ENCODE results near the gene TCF3.
A peak's percentile ranks its signal among the peaks of the same experiment; 100 is the strongest.

Gene TCF3

DNA sequence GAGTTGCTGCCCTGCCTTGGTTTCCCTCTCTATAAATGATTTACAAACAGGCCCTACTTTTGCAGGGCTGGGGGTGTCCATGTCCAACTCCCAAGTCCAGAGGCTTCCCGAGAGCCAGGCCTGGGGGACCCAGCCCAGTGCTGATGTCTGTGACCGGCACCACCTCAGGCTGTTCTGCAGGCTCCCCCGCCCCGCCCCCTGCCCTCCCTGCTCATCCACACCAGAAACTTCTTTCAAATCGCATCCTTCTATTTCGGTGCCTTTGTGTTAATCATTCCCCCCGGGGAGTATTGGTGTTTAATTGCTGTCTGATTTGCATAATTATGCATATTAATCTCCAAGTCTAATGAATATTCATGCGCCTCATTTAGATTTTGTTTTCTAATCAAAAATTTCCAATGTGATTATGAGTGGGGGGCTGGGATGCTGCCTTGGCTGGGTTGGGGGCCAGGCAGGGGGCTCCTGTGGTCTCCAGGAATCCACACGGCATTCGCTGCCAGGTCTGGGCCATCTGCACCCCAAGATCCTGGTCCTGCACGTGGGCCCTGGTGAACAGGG is 19.1 kb downstream of the TCF3 start:
- DNase-seq (ENCODE audit: extremely low spot score, insufficient read length, low read depth) (no peak), FAIRE-seq (no peak)

DNA sequence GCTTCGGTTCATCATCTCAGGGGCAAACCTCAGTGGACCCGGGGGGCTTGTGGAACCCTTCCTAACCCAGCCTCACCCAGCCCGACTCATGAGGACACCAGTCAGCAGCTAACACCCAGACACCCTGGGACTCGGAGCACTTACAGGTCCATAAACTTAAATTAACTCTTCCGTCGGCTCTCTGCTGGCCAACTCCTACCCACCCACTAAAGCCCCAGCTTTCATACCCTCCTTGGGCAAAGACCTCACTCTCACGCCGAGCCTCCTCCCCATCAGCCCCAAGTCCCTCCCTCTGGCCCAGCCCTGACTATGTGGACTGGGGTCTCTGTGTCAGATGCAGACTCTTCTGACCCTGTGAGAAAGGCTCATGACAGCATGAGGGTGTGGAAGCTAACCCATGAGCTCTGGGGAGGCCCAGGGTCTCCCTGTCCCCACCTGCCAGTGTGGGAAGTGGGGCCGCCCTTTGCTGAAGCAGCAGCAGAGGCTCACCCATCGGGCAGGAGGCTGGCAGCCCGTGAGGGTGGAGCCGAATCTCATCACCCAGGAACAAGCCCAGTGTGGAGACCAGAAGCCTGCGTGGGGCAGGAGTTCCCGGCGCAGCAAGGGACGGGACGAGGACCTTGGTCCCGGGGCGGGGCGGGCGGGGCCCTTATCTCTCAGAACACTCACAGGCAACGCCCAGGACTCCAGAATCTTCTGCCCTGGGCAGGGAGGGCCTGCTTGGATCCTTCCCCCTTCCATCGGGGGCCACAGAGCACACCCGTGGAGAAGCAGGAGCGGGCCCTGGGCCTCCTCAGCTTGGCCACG is 19.8 kb downstream of the TCF3 start:
- DNase-seq (ENCODE audit: extremely low spot score, insufficient read length, low read depth) (no peak), FAIRE-seq (no peak)

GRCh38 chr19:1631557-1632100 is 20.8 kb downstream of the TCF3 start:
- no peak for FAIRE-seq
- DNase-seq (ENCODE audit: extremely low spot score, insufficient read length, low read depth) = no peak

DNA sequence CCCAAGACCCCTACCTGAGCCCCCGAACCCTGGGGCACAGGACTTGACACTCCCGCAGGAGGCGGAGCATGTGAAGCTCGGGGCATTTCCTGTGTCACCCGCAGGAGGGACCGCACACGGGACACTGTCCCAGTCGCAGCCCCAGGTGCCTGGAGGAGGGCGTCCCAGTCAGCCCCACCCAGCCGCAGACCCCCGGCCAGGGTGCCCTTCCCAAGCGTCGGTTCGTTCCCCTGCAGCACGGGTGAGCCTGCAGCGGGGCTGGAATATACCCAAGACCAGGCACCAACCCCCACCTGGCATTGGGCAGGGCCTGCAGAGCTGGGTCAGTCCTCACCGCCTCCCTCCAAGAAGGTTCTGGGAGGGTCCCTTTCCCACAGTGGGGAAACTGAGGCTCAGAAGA is 21.6 kb downstream of the TCF3 start:
- DNase-seq (ENCODE audit: extremely low spot score, insufficient read length, low read depth) = no peak

DNA sequence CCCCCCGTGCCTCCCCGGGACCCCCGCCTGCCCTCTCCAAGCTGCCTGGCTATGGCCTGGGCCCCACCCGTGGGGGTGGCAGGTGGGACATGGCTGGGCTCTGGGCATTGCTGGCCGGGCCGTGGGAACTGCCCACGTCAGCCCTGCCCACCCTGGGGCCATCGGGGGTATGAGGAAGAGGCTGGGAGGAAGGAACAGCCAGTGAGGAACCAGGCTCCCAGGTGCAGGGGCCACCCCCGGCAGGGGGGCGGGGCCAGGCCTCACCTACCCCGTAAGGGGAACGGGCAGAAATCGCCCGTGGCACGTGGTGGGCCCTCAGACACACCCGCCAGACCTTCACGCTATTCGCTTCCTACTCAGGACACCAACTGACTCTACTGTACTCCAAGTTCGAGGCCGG is 22.4 kb downstream of the TCF3 start:
- DNase-seq (ENCODE audit: extremely low spot score, insufficient read length, low read depth) (no peak), FAIRE-seq (no peak)

More for the DNA sequence above, 21.6 kb downstream of the TCF3 start:
- no peak for FAIRE-seq

DNA sequence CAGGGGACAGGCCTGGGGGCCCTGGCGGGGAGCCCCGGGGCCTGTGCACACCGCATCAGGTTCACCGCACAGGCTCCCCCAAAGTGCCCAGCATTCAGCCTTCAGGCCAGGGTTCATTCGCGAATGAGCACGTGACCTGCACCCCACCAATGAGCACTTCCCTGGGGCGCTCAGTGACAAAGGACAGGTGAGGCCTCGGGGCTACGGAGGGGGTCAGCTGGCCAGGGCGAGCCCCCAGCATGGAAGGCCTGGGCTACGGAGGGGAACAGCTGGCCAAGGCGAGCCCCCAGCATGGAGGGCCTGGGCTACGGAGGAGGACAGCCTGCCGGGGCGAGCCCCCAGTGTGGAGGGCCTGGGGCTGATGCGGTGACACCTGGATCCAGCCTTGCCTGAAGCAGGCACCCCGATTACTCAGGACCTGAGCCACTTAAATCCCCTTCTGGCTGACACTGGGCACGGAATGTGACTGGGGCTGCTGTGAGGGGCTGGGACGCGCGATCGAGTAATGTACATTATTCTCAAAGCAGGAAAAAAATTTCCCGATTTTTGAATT is 23.1 kb downstream of the TCF3 start:
- DNase-seq (ENCODE audit: extremely low spot score, insufficient read length, low read depth) (no peak), FAIRE-seq (no peak)

GRCh38 chr19:1627194-1627593 is 25.2 kb downstream of the TCF3 start:
- DNase-seq (ENCODE audit: extremely low spot score, insufficient read length, low read depth) (no peak), FAIRE-seq (no peak)

GRCh38 chr19:1626417-1627010 is 25.9 kb downstream of the TCF3 start:
- no peak for FAIRE-seq
- no peak for DNase-seq (ENCODE audit: extremely low spot score, insufficient read length, low read depth)

DNA sequence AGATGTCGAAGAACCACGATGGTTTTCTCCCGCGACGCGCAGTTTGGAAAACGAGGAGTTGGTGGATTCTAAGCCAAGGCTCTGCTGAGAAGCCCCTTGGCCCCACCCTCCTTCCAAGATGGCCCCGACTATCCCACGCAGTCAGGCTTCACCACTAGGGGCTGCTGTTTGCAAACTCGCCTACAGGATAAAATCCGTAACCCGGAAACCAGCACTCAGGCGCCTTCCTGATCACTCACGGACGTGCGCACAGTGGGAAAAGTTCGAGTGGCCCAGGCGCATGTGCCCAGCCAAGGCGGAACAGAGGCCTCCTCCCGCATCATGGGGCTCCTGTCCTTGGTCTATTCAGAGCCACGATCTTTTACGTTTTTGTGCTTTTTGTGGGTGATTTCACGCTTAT is 28.0 kb downstream of the TCF3 start:
- peak; percentile 58 for FAIRE-seq
- DNase-seq (ENCODE audit: extremely low spot score, insufficient read length, low read depth) = no peak

GRCh38 chr19:1622541-1622940 is 29.9 kb downstream of the TCF3 start:
- FAIRE-seq = no peak
- DNase-seq (ENCODE audit: extremely low spot score, insufficient read length, low read depth) = no peak

DNA sequence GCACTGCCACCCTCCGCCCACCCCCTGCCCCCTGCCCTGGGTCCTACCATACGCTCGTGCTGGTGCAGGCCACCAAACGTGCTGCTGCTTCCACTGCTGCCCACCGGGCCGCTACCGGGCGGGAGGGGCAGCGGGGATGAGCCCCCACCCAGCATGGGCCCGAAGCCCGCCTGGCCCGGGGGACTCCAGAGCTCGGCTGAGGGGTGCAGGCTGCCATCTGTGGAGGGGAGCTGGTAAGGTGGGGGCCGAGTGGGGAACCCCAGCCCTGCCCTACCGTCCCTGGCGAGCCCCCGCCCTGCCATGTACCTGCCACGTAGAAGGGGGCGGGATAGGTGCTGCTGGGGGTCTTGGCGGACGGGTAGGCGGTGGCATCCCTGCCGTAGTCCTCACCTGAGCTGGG is 30.4 kb downstream of the TCF3 start:
- no peak for FAIRE-seq
- no peak for DNase-seq (ENCODE audit: extremely low spot score, insufficient read length, low read depth)

DNA sequence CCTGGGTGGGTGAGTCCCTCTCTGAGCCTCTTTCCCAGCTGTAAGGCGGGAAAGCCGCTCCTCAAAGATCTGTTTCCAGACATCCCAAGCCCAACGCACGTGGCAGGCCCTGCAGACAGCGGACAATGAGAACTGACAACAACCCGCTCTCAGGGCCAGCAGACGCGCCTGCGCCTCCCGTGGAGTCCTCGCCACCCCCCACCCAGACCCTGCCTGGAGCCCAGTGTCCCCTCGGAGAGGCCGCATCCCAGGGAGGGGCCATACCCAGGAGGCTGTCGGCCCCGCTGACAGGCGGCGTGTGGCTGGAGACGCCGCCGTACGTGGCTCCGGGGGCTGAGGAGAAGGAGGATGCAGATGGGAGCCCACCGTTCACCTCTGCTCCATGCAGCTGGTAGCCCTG is 30.8 kb downstream of the TCF3 start:
- FAIRE-seq (no peak), DNase-seq (ENCODE audit: extremely low spot score, insufficient read length, low read depth) (no peak)

GRCh38 chr19:1621021-1621420 is 31.4 kb downstream of the TCF3 start:
- no peak for FAIRE-seq

DNA sequence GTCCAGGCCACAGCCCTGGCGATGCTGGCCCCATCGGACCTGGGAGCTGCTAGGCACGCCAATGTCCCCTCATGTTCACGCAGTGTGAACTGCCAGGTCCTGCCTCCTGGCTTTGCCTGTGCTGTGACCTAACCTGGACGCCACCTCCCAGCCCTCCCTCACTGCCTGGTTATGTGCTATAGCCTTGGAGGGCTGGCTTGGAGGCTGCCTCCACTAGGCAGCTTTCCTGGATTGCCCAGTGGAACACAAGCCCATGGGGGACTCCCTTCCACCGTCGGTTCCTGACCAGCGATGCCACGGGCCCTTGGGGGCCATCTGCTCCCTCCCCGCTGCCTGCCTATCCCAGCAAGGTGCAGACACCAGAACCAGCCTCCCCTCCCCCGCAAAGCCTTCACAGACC is 31.9 kb downstream of the TCF3 start:
- DNase-seq (ENCODE audit: extremely low spot score, insufficient read length, low read depth) = no peak
- FAIRE-seq = no peak

More at GRCh38 chr19:1621021-1621420, 31.4 kb downstream of the TCF3 start:
- no peak for DNase-seq (ENCODE audit: extremely low spot score, insufficient read length, low read depth)

DNA sequence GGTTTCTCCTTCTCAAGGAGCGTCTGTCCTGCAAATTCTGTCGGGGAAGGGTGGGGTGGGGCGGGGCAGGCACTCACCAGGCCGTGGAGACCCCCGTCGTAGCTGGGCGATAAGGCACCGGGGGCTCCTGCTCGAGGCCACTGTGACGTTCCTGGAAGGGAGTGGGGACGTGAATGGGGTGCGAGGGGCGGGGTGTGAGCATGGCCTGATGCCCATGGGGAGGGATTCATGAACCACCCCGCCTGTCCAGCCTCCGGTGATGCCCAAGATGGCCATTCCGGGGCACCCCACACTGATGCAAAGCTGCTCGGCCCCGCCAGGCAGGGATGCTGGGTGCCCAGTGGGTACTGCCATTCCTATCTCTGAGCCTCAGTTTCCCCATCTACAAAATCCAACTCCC is 32.7 kb downstream of the TCF3 start:
- FAIRE-seq = no peak
- DNase-seq (ENCODE audit: extremely low spot score, insufficient read length, low read depth) = no peak

- DNase-seq (ENCODE audit: extremely low spot score, insufficient read length, low read depth) = no peak
- no peak for FAIRE-seq
These were observed 33.3 kb downstream of the TCF3 start for GRCh38 chr19:1619094-1619439.

- FAIRE-seq (peak; percentile 77), DNase-seq (ENCODE audit: extremely low spot score, insufficient read length, low read depth) (peak; percentile 50)
These were observed 34.0 kb downstream of the TCF3 start for GRCh38 chr19:1618157-1619093.

- no peak for DNase-seq (ENCODE audit: extremely low spot score, insufficient read length, low read depth)
- FAIRE-seq = no peak
These were observed 35.5 kb downstream of the TCF3 start for GRCh38 chr19:1616875-1617274.

DNA sequence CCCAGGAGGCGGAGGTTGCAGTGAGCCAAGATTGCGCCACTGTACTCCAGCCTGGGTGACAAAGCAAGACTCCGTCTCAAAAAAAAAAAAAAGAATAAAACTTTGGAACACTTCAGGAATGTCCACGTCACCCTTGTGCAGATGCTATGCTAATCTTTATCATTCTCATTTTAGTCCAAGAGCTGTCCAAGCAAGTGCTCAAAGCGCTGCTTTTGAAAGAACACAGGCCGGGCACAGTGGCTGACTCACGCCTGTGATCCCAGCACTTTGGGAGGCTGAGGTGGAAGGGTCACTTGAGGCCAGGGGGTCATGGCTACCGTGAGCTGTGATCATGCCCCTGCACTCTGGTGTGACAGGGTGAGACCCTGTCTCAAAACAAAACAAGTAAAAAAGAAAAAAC is 36.0 kb downstream of the TCF3 start:
- no peak for DNase-seq (ENCODE audit: extremely low spot score, insufficient read length, low read depth)

DNA sequence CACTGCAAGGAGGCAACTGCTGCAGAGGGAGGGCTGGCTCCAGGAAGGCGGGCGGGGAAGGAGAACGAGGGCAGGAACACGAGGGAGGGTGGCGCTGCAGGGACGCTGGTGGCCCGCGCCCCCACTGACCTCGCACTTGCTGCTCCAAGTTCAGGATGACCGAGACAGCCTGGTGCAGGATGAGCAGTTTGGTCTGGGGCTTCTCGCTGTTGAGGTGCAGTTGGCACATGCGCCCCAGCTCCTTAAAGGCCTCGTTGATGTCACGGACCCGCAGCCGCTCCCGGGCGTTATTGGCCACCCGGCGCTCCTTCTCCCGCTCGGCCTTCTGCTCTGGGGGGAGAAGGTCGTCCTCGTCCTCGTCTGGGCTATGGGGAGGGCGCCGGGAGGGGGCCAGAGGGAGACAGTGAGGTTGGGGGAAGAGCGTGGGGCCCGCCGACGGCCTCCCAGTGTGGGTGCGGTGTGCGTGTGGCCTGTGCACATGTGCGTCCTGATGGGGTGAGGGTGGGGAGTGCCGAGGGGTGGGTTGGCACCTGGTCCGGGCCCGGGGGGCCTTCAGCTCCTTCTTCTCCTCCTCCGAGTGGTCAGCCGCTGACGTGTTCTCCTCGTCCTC is 37.2 kb downstream of the TCF3 start:
- no peak for DNase-seq (ENCODE audit: extremely low spot score, insufficient read length, low read depth)
- FAIRE-seq = no peak

More for the DNA sequence above, 36.0 kb downstream of the TCF3 start:
- no peak for FAIRE-seq

Data from GM18507 (cell line).